ACHN (cell line): ENCODE results near the gene CTSC.

ENCODE experiments used
- DNase-seq: peaks from one replicate; pipeline ENCODE4 v3.0.0-alpha.2; 2015
- in situ Hi-C: cut with HindIII; loops from 2 replicates; pipeline ENCODE4 v1.10.0; 2017; ENCODE audit warnings: low sequenced_read_pairs, low pct_ligation_motif_present, low pct_unique_long_range_greater_than_20kb

The CTSC gene

DNA sequence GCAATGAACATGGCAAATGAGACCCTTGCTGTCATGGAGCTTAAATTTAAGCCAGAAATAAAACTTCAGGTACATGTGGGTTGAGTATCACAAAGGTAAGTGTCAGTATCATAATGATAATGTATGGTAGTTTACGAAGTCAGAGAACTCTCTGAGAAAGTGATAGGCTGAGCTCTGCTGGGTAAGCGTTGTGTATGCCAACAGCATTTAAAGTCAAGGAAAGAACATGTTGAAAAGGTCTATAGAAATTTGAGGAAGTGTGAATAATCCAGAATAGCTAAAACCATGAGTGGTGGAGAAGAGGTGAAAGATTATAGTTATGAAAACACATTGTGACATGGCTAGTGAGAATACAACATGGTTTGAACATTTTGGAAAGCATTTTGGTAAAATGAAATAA, 17.4 kb upstream of the CTSC start:
- in situ Hi-C loops: no loop called here
- no peak for DNase-seq

DNA sequence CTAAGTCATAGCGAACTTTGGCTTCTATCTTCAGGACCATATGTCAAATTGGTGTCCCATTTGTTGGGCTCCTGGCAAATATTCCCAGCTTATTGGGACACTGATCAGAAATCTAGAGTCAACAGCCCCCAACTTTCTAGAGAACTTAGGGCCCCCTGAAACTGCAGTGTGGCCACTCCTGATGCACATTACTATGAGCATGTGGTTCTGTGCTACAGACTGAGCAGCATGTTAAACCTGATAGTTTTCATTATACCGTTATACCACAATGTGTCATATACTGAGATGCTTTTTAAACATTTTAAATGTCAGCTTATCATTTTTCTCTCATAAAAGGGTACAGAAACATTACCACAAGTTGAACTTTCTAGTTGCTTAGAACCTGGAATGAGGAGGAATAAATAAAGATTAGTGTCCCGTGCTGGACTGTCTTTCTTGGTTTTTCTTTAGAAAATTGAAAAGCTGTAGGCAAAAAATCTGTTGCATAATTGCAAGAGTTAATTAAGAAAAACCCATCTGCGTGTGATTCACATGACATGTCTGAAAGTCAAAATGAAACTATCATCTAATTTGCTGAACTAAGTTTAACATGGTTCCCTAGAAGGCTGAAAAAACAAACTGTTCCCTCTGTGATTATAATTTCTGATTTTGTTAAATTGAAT, 16.4 kb upstream of the CTSC start:
- no peak for DNase-seq
- in situ Hi-C loops: no loop called here

DNA sequence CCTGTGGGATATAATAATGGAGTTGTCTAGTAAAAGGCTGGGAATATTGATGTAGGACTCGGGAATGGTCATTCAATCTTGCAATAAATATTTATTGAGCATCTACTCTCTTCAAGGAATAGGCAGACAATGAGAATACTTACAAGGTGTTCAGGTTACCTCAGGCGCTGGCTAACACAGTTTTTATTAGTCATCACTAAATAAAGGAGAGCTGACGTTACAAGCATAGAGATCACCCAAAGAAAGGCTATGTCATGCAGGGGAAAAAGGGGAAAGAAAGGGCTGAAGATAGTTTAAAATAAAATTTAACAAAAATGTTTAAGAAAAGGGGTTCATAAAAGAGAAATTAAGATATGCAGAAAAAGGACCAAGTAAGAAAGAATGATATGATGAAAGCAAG, 15.8 kb upstream of the CTSC start:
- in situ Hi-C loops: no loop called here
- no peak for DNase-seq

DNA sequence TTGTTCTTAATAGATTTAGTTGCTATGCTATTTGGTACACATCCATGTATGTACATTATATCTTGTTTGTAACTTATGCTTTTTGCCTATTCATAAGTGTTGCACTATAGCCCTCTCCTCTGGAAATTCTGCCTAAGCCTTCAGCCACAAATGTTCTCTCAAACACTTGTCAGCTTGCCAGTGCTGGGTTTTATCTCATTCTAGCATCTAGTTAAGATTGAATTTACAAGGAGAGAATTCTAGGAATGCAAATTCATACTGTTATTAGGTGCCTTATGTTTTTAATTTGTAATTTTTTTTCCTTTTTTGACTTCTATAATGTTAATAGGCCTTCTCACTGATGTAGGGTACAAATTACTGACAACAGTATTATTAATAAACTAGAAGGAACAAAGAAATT, 14.6 kb upstream of the CTSC start:
- no peak for DNase-seq
- in situ Hi-C loops: no loop called here

DNA sequence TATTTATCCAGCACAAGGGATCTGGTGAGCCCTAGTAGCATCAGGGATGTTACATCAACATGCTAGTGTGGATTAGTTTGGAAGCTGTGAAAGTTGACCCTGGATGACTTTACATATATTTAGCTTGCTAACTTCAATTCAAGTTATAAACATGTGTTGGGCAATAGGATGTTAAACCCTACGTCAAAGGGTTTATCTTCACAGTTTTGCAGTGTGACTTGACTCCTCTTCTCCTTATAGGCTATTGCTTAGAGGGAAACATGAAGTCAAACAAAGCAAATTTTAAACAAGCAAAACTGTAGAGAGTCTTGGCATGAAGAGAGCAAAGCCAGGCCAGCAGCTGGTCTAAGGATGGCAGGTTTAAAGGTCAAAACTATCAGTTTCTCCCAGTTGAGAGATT, 11.3 kb upstream of the CTSC start:
- in situ Hi-C loops: no loop called here

DNA sequence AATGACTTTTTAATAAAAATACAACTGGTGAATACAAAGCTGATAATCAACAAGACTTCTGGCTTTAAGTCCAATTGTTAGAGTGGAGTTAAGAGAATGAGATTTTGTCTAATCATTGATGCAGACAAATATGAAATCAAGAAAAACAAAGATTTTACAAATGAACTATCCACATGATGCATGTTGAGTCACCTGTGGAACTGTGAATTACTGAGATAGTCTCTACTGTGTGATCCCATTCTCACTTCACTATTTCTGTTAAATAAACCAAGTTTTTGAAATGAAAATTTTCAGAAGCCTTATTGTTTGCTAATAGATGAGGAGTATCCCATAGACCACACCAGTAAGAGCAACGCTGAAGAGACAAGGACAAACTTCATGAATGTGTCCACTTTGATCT, 8.4 kb upstream of the CTSC start:
- in situ Hi-C loops: no loop called here
- DNase-seq: no peak

More for the DNA sequence above, 11.3 kb upstream of the CTSC start:
- no peak for DNase-seq

DNA sequence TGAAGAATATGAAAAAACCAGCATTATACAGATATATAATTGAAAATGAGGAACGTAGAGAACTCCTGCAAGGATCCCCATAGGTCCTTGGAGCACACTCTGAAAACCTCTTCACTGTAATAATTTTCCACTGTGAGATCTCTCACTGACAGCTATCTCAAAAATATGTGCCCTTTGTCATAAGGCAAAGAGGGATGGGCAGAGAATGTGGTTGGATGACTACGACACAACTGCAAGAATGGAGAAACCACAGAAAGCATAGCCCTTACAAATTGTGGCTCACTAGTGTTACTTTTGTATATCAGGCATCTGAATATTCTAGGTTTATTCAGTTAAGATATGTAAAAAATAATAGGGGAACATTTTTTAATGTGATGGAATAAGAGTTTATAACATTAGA, 7.9 kb upstream of the CTSC start:
- peak; percentile 49 for DNase-seq
- in situ Hi-C loops: no loop called here

DNA sequence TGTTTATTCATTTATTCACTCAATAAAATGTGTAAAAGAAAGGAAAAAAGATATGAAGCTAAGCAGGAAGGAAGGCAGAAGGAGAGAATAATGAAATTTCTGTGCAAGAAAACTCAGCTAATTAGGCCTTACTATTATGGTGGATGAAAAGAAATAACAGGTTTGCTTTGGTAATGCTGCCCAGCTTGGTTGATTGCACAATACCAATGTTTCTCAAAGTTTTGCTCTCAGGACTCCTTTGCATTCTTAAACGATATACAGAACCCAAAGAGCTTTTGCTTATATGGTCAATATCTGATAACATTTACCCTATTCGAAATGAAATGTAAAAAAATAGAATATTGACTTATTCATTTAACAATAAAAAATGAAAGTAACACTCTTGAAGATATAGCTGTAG, 7.3 kb upstream of the CTSC start:
- DNase-seq: no peak
- in situ Hi-C loops: no loop called here

DNA sequence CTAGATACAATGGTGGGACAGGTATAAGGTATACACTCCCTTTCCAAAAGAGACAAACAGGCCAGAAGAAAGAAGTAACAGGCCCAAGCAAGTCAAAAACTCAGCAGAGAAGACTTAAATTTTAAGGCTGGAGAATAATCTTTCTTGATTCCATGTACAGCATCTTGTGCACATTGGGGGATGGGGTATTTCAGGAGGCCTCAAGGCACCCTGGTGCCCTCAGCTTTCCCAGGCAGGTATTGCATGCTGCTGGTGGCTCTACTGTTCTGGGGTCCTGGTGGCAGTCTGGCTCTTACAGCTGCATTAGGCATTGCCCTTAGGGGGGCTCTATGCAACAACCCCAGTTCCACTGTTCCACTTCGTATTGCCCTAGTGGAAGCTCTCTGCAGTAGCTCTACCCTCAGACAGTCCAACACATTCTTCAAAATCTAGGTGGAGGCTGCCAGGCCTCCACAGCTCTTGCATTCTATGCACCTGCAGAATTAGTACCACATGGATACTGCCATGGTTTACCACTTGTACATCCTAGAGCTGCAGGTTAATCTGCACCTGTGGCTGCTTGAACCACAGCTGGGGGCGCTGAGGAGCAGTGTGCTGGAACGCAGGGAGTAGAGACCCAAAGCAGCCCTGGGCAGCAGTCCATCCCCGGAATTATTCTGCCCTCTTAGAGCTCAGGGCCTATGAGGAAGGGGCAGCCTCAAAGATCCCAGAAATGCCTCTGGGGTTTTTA, 4.2 kb upstream of the CTSC start:
- no peak for DNase-seq
- in situ Hi-C loops: no loop called here

DNA sequence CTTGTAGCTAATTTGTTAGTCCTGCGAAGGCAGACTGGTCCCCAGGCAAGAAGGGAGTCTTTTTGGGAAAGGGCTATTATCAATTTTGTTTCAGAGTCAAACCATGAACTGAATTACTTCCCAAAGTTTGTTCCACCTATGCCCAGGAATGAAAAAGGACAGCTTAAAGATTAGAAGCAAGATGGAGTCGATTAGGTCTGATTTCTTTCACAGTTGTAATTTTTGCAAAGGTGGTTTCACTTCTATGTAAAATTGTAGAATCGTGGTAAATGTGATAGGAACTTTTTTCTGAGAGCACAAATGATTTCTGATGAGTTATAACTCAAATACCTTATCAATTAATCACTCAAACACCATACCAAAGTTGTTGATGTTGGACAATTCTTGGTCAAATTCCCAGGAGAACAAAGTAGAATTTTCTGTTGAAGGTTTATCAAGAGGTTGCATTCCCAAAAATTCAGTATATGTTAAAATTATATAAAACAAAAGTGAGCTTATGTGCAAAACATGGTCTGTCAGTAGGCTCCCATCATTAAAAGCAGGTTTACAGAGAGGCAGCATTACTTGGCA, 2.9 kb upstream of the CTSC start:
- DNase-seq: no peak
- in situ Hi-C loops: no loop called here

DNA sequence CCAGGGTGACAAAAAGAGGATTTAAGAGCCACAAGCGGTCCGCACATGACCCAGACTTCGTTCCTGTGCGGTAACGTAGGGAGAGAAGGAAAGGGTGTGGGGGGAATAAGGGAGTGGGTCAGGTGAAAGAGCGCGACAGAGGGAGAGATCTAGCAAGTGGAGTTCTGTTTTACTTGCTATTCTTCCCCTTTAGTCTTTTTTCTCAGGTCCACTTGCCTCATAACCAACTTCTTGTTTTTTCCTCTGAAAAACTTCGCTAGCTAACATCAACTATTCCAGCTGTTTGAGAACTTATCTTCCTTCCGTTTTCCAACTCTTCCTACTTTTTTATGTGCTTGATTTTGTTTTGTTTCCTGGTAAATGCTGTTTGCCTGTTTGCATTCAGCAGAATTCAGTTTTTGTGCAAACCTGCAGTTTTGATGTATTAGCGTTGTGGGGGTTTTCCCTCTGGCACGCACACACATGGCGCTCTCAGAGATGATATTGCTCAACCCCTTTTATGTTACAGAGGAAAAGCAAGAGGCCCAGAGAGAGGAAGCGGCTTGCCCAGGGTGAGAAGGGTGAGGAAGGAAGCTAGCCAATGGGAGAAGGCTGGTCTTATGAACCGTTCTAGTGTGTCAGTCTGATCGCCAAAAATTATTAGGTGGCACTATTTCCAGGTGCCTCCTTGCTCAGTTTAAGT, 592 bp upstream of the CTSC start:
- in situ Hi-C loops: no loop called here
- peak; percentile 85 for DNase-seq

DNA sequence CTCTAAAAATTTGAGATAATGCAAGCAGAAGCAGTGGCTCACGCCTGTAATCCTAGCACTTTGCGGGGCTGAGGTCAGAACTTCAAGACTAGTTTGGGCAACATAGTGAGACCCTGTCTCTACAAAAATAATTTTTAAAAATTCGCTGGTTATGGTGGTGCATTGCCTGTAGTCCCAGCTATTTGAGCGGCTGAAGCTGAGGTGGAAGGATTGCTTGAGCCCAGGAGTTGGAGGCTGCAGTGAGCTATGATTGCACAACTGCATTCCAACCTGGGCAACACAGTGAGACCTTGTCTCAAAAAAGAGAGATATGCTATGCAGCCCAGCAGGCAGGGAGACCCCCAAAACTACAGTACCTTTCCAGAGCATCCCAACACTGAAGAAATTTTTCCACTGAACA, 2.3 kb downstream of the CTSC start:
- in situ Hi-C loops: no loop called here

DNA sequence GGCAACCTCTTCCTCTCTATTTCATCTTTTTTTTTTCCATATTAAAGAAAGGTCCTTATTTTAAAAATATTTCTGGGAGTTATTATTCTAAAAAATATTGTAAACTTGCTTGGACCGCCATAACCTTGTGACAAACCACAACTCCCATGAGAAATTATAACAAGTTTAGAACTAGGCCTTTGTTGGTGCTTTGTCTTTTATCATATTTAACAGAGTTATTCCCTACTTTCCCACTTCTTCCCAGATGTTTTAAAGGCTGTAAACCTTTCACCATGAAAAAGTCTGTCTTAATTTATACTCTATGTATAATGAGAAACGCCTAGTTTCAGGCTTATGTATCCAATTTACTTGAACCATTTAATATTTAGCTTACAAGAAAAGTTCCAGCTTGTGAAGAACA, 3.7 kb downstream of the CTSC start:
- no peak for DNase-seq
- in situ Hi-C loops: no loop called here

More for the DNA sequence above, 2.3 kb downstream of the CTSC start:
- no peak for DNase-seq

DNA sequence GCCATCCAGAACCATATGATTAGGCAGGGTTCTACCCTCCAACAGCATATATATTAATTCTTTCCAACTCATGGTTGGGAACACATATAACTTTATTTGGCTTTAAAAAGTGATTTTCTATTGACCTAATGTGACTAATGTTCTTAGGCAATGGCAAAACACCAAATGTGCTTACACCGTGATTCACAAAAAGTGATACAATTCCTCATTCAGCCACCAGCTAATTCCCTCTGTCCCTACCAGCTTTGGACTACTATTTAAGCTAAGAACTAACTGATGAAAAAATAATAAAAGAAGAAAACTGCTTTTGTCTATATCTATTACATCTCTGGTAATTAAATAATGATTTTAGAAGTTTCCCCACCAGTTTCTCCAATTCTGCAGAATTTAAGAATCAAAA, 4.7 kb downstream of the CTSC start:
- DNase-seq: no peak
- in situ Hi-C loops: no loop called here

DNA sequence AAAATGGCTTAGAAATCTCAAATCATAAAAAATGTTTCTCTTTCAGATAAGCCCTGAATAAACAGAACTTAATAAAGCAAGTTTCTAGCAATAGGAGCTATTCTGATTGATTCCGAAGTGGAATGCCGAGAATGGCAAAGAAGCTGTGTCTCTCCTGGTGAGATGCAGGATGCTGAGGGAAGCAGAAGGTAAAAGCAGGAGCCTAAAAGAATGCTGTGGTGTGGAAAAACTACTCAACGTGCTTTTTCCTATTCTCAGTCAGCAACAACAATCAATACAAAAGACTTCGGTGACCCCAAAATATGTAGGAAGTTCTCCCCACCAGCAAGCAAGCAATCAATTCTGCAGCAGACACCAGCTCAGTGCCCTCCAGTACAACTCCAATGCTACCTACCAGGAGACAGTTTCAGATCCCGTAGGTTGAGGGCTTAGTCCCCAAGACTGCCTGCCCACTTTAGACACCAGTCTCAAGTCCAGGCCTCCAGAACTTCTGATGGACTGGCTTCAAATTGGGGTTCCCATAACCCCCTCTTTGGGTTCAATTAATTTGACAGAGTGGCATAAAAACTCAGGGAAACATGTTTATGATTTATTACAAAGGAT, 6.6 kb downstream of the CTSC start:
- in situ Hi-C loops: no loop called here

DNA sequence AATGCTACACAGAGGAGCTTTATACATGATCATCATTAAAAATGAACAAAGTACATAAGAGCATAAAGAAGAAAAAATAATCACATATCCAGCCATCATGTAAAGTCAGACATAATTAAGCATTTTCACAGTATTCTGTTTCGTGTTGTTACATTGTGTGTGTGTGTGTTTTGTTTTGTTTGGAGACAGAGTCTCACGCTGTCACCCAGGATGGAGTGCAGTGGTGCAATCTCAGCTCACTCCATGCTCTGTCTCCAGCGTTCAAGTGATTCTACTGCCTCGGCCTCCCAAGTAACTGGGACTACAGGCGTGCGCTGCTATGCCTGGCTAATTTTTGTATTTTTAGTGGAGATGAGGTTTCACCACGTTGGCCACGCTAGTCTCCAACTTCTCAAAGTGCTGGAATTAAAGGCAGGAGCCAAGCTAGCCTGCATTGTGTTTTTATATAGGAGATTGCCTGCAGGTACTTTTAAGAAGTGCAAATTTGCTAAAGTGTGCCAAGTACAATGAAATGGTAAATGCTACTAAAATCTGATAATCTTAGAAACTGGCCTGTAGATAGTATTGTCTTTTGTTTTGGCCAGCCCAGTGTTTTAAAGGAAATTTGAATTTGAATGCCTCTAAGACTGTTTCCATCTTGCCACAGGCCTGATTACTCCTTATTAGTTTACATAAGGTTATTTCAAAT, 7.8 kb downstream of the CTSC start:
- DNase-seq: no peak
- in situ Hi-C loops: no loop called here

More for the DNA sequence above, 6.6 kb downstream of the CTSC start:
- DNase-seq: no peak

DNA sequence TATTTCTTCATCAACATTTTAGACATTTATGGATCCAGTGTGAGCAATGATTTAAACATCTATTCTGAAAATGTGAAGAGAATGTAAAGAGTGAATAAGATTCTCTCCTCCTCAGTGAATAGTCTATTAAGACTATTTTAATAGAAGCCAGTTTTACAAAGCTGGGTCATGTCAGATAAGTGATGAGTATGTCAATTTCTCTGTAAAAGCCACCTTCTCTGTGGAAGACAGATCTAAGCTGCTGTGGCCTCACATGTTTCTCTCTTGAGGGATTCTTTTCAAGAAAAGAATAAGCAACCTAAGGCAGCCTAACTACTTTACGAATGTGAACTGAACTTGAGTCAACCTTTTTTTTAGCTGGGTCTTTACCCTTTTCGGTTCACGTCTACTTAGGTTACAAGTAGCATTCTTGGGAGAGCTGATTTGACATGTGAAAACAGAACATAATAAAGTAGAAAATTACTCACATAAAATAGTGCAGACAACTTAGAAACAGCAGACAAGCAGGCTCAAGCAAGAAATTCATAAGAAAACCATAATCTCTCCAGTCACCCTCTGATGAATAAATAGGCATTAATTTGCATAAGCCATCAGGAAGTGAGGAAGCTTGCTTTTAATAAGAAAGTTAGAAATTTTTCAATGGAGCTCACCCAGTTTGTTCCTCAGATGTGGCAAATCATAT, 9.9 kb downstream of the CTSC start:
- in situ Hi-C loops: no loop called here
- DNase-seq: no peak

DNA sequence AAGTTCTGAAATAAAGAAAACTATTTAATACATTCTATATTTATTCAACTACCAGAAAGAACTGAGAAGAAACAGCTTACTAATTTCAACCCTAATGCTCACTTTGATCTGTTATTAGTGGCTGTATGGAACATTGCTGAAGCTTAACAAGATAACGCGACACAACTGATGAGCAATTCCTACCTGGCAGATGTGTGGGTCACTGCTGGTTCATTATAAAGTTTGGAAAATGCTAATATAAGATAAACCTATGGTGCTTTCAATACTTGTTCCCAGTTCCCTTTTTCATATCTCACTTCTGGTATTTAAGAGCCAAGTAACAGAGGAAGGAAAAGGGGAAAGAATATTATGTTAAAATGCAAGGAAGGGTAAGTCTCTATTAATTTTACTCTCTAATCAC, 10.5 kb downstream of the CTSC start:
- in situ Hi-C loops: no loop called here

More for the DNA sequence above, 10.5 kb downstream of the CTSC start:
- DNase-seq: no peak
